Neural cell (in vitro differentiated cells): ENCODE results near the gene FAM20C. TPM values are rescaled to one million over a fixed set of nuclear protein-coding genes. Genes with fewer than 3 reads are reported as not detected.

Experiments used
- H2AFZ ChIP-seq: fragments of 200-600, 300-800 bp; sonication (generic), shearing (Covaris generic); 2 replicates; pipeline ENCODE4 v1.6.0; 2014; ENCODE audit warnings: low read depth, mild to moderate bottlenecking, antibody characterized with exemption, low read length, moderate library complexity
- H3F3A ChIP-seq: fragments of 200-600 bp; shearing (Covaris generic); 2 replicates; pipeline ENCODE4 v1.6.1; 2016; ENCODE audit warnings: mild to moderate bottlenecking, moderate library complexity, mixed read lengths, antibody characterized with exemption, low read length; ENCODE audit not compliant: insufficient read depth, poor library complexity, severe bottlenecking
- H3K27ac ChIP-seq: fragments of 200-600, 300-800 bp; sonication (generic), shearing (Covaris generic); 2 replicates; pipeline ENCODE4 v1.5.1; 2014; ENCODE audit warnings: mild to moderate bottlenecking, low read length, moderate library complexity
- H3K27me3 ChIP-seq: fragments of 300-800, 200-600 bp; sonication (generic), shearing (Covaris generic); 2 replicates; pipeline ENCODE4 v1.6.0; 2014; ENCODE audit warnings: mild to moderate bottlenecking, low read depth, low read length, moderate library complexity; ENCODE audit not compliant: insufficient read depth
- H3K36me3 ChIP-seq: fragments of 300-800, 200-600 bp; sonication (generic), shearing (Covaris generic); 2 replicates; pipeline ENCODE4 v1.5.1; 2014; ENCODE audit warnings: mild to moderate bottlenecking, antibody characterized with exemption, low read length, moderate library complexity; ENCODE audit not compliant: insufficient read depth
- H3K4me2 ChIP-seq: fragments of 300-800, 200-600 bp; sonication (generic), shearing (Covaris generic); 2 replicates; pipeline ENCODE4 v1.6.0; 2014; ENCODE audit warnings: mild to moderate bottlenecking, low read length
- H3K4me3 ChIP-seq: fragments of 300-800, 200-600 bp; sonication (generic), shearing (Covaris generic); 2 replicates; pipeline ENCODE4 v1.5.1; 2014; ENCODE audit warnings: mild to moderate bottlenecking, low read length, moderate library complexity
- H3K79me2 ChIP-seq: fragments of 200-600 bp; shearing (Covaris generic); replicated peaks from 2 replicates; pipeline ENCODE4 v1.6.0; 2014; ENCODE audit warnings: mild to moderate bottlenecking, low read length, moderate library complexity; ENCODE audit not compliant: insufficient read depth
- H3K9ac ChIP-seq: fragments of 300-800, 200-600 bp; sonication (generic), shearing (Covaris generic); 2 replicates; pipeline ENCODE4 v1.6.1; 2016; ENCODE audit warnings: mild to moderate bottlenecking, low read length, mixed read lengths
- H3K9me2 ChIP-seq: fragments of 200-600 bp; shearing (Covaris generic); 2 replicates; pipeline ENCODE4 v1.6.1; 2016; ENCODE audit warnings: mild to moderate bottlenecking, low read length, mixed read lengths; ENCODE audit not compliant: insufficient read depth
- H3K9me3 ChIP-seq: fragments of 200-600, 300-800 bp; sonication (generic), shearing (Covaris generic); 2 replicates; pipeline ENCODE4 v1.6.1; 2016; ENCODE audit warnings: mild to moderate bottlenecking, mixed run types, low read length, moderate library complexity, mixed read lengths
- H4K20me1 ChIP-seq: fragments of 200-600 bp; shearing (Covaris generic); 2 replicates; pipeline ENCODE4 v1.6.1; 2016; ENCODE audit warnings: mild to moderate bottlenecking, mixed run types; ENCODE audit not compliant: insufficient read depth
- EP300 ChIP-seq: fragments of 450-650 bp; conservative IDR thresholded peaks from 2 replicates; pipeline ENCODE4 v1.6.1; 2014; ENCODE audit warnings: antibody characterized with exemption, mild to moderate bottlenecking, moderate library complexity; ENCODE audit not compliant: poor library complexity, severe bottlenecking
- EZH2 ChIP-seq: fragments of 200-600, 300-800 bp; shearing (Covaris generic), sonication (generic); IDR thresholded peaks from 2 replicates; pipeline ENCODE4 v1.6.1; 2014; ENCODE audit warnings: antibody characterized with exemption, low read length, borderline replicate concordance, mild to moderate bottlenecking; ENCODE audit not compliant: insufficient read depth, poor library complexity, severe bottlenecking
- MXI1 ChIP-seq: fragments of 450-650 bp; conservative IDR thresholded peaks from 2 replicates; pipeline ENCODE4 v1.6.1; 2014; ENCODE audit warnings: antibody characterized with exemption, mild to moderate bottlenecking; ENCODE audit not compliant: poor library complexity, severe bottlenecking
- POLR2AphosphoS5 ChIP-seq: IDR thresholded peaks from 2 replicates; pipeline ENCODE4 v1.6.1; 2012
- RAD21 ChIP-seq: fragments of 450-650 bp; conservative IDR thresholded peaks from 2 replicates; pipeline ENCODE4 v1.6.1; 2014; ENCODE audit warnings: antibody characterized with exemption, mild to moderate bottlenecking, moderate library complexity
- REST ChIP-seq: IDR thresholded peaks from 2 replicates; pipeline ENCODE4 v1.6.1; 2012; ENCODE audit warnings: borderline replicate concordance
- SMC3 ChIP-seq: fragments of 450-650 bp; conservative IDR thresholded peaks from 2 replicates; pipeline ENCODE4 v1.6.1; 2014; ENCODE audit warnings: antibody characterized with exemption, mild to moderate bottlenecking, moderate library complexity; ENCODE audit not compliant: poor library complexity
- TAF1 ChIP-seq: IDR thresholded peaks from 2 replicates; pipeline ENCODE4 v1.6.1; 2012; ENCODE audit warnings: low read depth
- polyA plus RNA-seq: library from polyadenylated mRNA; depleted of rRNA; stranded (reverse); fragments of >200 nt; gene quantifications from 2 replicates; pipeline ENCODE4 v1.2.3, GENCODE V29; 2014
- TF ChIP-seq, protein P1 (sequence below): fragments of 450-650 bp; IDR thresholded peaks from 2 replicates; pipeline ENCODE4 v1.5.1; 2014; ENCODE audit warnings: antibody characterized with exemption, mild to moderate bottlenecking, moderate library complexity; ENCODE audit not compliant: poor library complexity, severe bottlenecking

The FAM20C gene
- polyA plus RNA-seq, 1 donor from 2014 or later: 22.7 TPM

DNA sequence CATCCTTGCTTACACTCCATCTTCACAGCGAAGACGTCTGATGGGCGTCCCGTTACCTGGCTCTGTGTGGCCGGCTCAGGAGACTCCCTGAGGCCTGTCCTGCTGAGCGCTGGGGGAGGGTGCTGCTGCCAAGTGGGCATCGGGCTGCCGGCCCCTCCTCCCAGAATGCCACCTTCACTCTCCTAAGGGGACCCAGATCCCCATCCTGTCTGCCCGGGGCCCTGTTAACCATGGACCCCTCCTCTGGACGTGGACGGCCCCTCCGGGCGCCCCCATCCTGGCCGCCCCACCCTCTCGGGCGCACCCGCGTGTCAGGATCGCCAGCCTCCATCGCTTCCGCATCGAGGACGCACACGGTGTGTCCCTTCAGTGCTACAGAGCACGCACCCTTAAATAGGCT, 90.2 kb downstream of the FAM20C start:
- Histone ChIP-seq H3K36me3 (no peaks in the 10 kb centered on the region), H3F3A (no peaks in the 10 kb centered on the region), H3K9me3 (no peaks in the 10 kb centered on the region), H3K4me3 (no peak overlapping the region), H3K27me3 (no peaks in the 10 kb centered on the region), H3K79me2 (no peaks in the 10 kb centered on the region), H3K4me2 (no peak overlapping the region), H3K27ac (no peak overlapping the region), H2AFZ (no peak overlapping the region), H3K9me2 (no peaks in the 10 kb centered on the region), H3K9ac (no peak overlapping the region), H4K20me1 (no peaks in the 10 kb centered on the region)
- TF ChIP-seq MXI1: no peak
- no peak for TF ChIP-seq RAD21
- TF ChIP-seq SMC3: no peak
- TF ChIP-seq REST: no peak
- TF ChIP-seq EP300: no peak
- no peak for TF ChIP-seq TAF1
- TF ChIP-seq EZH2: no peak
- no peak for TF ChIP-seq POLR2AphosphoS5
- TF ChIP-seq, protein P1, sequence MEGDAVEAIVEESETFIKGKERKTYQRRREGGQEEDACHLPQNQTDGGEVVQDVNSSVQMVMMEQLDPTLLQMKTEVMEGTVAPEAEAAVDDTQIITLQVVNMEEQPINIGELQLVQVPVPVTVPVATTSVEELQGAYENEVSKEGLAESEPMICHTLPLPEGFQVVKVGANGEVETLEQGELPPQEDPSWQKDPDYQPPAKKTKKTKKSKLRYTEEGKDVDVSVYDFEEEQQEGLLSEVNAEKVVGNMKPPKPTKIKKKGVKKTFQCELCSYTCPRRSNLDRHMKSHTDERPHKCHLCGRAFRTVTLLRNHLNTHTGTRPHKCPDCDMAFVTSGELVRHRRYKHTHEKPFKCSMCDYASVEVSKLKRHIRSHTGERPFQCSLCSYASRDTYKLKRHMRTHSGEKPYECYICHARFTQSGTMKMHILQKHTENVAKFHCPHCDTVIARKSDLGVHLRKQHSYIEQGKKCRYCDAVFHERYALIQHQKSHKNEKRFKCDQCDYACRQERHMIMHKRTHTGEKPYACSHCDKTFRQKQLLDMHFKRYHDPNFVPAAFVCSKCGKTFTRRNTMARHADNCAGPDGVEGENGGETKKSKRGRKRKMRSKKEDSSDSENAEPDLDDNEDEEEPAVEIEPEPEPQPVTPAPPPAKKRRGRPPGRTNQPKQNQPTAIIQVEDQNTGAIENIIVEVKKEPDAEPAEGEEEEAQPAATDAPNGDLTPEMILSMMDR: no peak

DNA sequence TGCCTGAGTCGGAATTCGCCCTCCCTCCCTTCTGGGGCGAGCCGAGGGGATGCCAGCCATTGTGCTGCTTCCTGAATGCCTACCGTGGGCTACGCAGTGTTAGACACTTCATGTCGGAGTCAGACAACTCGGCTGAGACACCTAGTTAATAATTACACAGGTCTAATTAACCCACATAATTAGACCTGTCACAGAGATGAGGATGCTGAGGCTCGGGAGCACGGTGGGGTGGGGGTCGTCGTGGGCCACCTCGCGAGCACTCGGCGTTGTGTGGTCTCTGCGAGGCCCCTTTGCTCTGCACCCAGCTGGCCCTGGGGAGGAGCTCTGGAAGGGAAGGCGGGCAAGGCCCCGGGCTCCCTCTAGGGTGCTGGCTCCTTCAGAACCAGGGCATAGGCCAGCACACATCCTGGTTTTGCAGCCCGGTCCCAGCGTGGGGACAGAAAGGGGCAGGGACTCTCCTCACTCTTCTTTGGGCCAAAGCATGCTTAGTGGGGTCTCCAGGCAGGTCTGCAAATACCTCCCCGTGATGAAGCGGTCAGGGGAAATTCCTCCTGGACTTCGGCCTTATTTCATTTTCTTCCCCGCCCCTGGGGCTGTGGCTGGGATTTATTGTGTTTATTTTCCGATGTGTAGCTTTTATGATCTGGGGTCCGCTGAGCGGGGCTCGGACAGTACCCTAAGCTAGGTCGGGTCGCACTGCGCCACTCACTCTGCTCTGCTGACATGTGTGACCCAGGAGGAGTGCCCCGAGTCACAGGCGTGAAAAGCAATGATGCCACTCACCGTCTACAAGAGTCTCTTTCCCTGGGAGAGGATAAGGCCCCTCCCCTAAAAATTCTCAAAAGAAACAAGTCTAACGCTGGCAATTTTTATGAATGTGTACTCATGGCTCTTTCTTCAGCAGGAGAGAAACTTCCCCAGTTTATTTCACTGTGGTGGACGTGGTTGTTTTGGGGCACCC, 92.7 kb downstream of the FAM20C start:
- Histone ChIP-seq H2AFZ (no peak overlapping the region), H3K9ac (no peak overlapping the region), H3K9me3 (no peaks in the 10 kb centered on the region), H3K27me3 (peaks cover 16% of the 10 kb centered on the region), H3K27ac (no peak overlapping the region), H3K4me2 (no peak overlapping the region), H3K36me3 (no peaks in the 10 kb centered on the region), H3K79me2 (no peaks in the 10 kb centered on the region), H4K20me1 (no peaks in the 10 kb centered on the region), H3F3A (no peaks in the 10 kb centered on the region), H3K9me2 (no peaks in the 10 kb centered on the region), H3K4me3 (no peak overlapping the region)
- TF ChIP-seq SMC3: no peak
- no peak for TF ChIP-seq POLR2AphosphoS5
- TF ChIP-seq RAD21: no peak
- TF ChIP-seq TAF1: no peak
- no peak for TF ChIP-seq REST
- no peak for TF ChIP-seq EP300
- TF ChIP-seq EZH2: no peak
- TF ChIP-seq, protein P1: no peak
- TF ChIP-seq MXI1: no peak
